ENCODE data around the gene FAM184B.
"Not testable (repeated sequence)": the region's sequence is repeated elsewhere in the genome, so short reads cannot be mapped to it uniquely, and the experiment has no call there.

Gene FAM184B

DNA sequence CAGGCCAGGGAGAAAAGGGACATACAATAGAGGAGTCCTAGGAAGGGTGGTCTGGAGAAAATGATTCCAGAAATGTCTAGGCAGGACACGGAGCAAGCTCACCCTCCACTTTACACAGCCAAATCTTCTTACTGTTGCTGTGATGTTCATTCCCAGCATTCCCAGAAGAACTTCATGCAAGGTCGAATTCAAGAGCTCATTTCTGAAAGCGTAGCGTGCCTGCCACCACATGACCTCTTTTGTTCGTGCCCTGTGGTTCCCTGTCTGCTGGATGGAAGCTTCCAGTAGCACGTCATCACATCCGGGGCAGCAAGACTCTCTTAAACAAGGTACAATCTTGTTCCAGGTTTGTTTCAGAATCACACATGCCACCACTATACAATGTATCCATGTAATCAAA lies 57.8 kb downstream of the FAM184B start:
- no peak for DNase-seq (ENCODE audit: low read depth)
- H3K4me3 ChIP-seq (ENCODE audit: low read depth, low read length), result no peak overlapping the region

GRCh38 chr4:17722356-17722700 lies 59.1 kb downstream of the FAM184B start:
- DNase-seq (ENCODE audit: low read depth), result no peak
- no peak overlapping the region for H3K4me3 ChIP-seq (ENCODE audit: low read depth, low read length)

- DNase-seq (ENCODE audit: low read depth), result peak; percentile 21
- no peak overlapping the region for H3K4me3 ChIP-seq (ENCODE audit: low read depth, low read length)
Observed at GRCh38 chr4:17721496-17722355, 59.7 kb downstream of the FAM184B start.

DNA sequence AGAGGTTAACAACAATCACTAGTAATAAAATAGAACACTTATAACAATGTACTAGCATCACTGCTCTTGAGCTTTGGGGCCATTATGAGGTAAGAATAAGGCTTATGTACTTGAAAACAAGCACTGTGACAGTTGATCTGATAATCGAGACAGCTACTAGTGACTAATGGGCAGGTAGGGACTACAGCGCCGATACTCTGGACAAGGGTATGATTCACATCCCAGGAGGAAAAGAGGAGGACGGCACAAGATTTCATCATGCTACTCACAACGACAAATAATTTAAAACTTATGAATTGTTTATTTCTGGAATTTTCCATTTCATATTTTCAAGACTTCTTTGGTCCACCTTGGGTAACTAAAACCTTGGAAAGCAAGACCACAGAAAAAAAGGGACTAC lies 62.3 kb downstream of the FAM184B start:
- H3K4me3 ChIP-seq (ENCODE audit: low read depth, low read length), result no peak overlapping the region
- DNase-seq (ENCODE audit: low read depth), result no peak

GRCh38 chr4:17718471-17718870 lies 63.0 kb downstream of the FAM184B start:
- no peak for DNase-seq (ENCODE audit: low read depth)
- H3K4me3 ChIP-seq (ENCODE audit: low read depth, low read length), result no peak overlapping the region

DNA sequence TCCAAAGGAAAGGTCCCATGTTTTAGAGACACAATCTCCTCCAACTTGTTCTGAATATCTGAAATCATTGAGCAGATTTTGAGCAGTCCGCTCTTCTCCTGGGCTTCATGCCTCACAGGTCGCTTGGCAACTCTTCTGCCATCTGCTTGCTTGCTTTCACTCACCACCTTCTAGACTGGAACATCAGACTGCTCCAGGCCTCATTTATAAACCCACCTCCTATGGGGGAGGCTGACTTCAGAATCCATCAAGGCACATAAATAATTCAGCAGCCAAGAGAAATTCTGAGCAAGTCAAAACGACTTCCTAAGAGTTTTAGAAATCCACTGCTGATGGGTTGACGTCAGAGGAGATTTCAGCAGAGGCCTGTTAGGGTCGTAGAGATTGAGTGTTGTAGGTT lies 64.1 kb downstream of the FAM184B start:
- no peak overlapping the region for H3K4me3 ChIP-seq (ENCODE audit: low read depth, low read length)
- DNase-seq (ENCODE audit: low read depth), result no peak

GRCh38 chr4:17715511-17715910 lies 65.9 kb downstream of the FAM184B start:
- no peak for DNase-seq (ENCODE audit: low read depth)
- no peak overlapping the region for H3K4me3 ChIP-seq (ENCODE audit: low read depth, low read length)

- DNase-seq (ENCODE audit: low read depth), result no peak
- H3K4me3 ChIP-seq (ENCODE audit: low read depth, low read length), result no peak overlapping the region
Observed at GRCh38 chr4:17713779-17714178, 67.6 kb downstream of the FAM184B start.

DNA sequence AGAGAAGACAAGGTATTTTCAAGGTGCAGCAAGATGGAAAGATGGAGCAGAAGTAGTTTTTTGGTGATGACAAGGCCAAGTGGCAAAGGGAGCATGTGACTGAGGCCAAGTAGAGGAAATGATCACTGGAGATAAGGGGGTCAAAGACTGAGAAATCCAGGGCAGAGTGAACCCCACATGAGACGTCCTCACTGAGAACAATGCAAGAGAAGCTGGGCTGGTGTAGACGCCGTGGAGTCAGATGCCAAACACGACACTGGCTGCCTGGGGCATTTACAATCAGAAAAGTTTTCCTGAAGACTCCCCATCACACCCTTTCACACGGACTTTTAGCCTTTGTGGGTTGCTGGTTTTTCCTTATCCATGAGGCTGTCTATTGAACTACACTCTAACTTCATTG lies 69.3 kb downstream of the FAM184B start:
- no peak overlapping the region for H3K4me3 ChIP-seq (ENCODE audit: low read depth, low read length)
- DNase-seq (ENCODE audit: low read depth), result no peak

DNA sequence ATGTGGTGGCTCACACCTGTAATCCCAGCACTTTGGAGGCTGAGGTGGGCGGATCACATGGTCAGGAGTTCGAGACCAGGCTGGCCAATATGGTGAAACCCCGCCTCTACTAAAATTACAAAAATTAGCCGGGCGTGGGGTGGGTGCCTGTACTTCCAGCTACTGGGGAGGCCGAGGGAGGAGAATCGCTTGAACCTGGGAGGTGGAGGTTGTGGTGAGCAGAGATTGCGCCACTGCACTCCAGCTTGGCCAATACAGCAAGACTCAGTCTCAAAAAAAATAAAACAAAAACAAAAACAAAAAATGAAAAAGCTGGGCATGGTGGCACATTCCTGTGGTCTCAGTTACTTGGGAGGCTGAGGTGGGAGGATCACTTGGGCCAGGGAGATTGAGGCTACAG lies 70.2 kb downstream of the FAM184B start:
- not testable (repeated sequence) for DNase-seq (ENCODE audit: low read depth); H3K4me3 ChIP-seq (ENCODE audit: low read depth, low read length)

DNA sequence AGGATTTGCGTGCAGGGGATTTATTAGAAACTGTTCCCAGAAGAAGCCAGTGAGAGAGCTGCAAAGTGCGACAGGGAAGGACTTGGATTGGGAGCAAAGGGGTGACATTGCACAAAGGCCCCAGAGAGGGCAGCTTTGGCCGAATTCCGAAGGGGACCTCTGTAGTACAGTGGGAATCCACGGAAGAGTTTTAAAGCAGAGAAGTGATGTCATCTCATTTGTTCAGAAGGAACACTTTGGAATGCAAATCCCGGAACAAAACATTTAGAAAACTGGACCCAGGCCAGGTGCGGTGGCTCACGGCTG lies 71.7 kb downstream of the FAM184B start:
- H3K4me3 ChIP-seq (ENCODE audit: low read depth, low read length), result no peak overlapping the region
- no peak for DNase-seq (ENCODE audit: low read depth)

DNA sequence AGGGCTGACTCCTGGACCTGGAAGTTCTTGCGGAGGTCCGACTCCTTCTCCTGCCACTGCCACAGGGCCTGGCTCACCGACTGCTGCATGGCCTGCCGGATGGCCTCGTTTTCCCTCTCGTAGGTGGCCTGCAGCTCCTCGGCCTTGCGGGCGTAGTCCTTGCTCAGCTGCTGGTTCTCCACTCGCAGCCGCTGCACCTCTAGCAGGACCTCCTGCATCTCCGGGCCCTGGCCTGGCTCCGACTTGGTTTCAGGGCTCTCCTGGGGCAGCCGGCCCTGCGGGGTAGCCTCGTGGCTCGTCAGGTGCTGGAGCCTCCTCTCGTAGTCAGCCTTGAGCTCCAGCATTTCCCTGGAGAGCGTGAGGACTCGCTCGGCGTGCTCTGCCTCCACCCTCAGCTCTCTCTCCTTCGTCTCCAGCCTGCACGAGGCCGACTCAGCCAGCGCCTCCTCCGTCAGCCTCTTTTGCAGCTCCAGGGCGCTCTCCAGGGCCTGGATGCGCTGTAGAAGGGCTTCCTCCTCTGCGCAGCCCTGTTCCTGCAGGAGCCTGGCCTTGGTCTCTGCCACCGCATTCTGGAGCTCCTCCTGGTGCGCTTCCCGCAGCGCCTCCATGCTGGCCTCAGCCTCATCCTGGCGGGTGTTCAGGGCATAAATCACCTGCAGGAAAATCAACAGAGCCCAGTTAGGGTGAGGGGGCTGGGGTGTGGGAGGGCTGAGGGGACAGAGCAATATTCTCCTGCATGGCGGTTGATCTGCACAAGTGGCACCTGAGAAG lies 72.2 kb downstream of the FAM184B start:
- H3K4me3 ChIP-seq (ENCODE audit: low read depth, low read length), result no peak overlapping the region
- no peak for DNase-seq (ENCODE audit: low read depth)

DNA sequence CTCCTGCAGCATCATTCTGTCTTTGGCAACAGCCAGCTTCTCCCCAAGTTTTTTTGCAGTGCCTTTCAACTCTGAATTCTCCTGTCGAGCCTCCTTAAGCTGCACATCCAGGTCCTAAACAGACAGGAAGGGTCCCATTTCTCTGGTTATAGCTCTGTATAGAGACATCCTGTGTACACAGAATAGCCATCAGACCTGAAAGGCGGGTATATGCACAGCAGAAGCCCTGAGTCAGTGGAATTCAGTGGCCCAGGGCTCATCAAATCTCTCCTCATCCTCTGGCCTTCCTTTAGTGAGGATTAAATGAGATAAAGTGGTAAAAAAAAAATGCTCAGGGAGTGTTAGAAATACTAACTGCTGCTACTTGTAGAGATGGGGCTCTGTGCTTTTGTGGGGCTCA lies 73.8 kb downstream of the FAM184B start:
- no peak overlapping the region for H3K4me3 ChIP-seq (ENCODE audit: low read depth, low read length)
- DNase-seq (ENCODE audit: low read depth), result no peak

GRCh38 chr4:17705107-17705506 lies 76.3 kb downstream of the FAM184B start:
- no peak overlapping the region for H3K4me3 ChIP-seq (ENCODE audit: low read depth, low read length)
- no peak for DNase-seq (ENCODE audit: low read depth)

GRCh38 chr4:17704020-17704650 lies 77.3 kb downstream of the FAM184B start:
- DNase-seq (ENCODE audit: low read depth), result no peak
- H3K4me3 ChIP-seq (ENCODE audit: low read depth, low read length), result no peak overlapping the region

DNA sequence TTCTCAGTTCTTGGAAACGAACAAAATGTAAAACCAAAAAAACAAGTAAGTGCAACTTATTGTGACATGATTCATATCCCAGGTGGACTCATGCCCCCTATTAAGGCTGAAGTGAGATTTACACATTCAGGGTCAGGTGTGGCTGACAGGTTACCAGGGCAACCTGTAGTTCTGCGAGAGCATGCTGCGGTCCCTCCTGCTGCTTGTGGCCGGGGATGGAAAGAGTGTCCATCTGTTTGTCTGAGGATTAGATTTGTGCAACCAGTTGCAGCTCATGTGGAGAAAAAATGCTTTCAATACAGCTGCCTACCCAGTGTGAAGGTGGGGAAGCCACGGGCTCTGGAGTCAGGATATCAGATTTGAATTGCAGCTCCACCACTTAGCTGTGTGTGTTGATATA lies 78.8 kb downstream of the FAM184B start:
- no peak for DNase-seq (ENCODE audit: low read depth)
- H3K4me3 ChIP-seq (ENCODE audit: low read depth, low read length), result no peak overlapping the region

DNA sequence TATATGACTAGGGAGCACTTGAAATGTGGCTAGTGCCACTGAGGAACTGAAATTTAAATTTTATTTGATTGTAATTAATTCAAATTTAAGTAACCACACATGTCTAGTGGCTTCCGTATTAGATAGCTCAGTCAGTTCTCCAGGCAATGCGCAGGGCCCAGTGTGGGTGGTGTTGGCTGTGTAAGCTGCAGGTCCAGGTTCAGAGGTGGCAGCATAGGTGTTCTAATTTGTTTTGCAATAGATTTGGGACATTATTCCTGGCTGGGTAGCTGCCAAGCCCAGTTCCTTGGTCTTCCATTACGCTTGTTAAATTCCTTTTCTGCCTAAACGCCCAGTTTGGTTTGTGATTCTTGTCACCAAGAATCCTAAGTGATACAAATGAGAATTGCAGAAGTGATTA lies 79.5 kb downstream of the FAM184B start:
- no peak overlapping the region for H3K4me3 ChIP-seq (ENCODE audit: low read depth, low read length)

DNA sequence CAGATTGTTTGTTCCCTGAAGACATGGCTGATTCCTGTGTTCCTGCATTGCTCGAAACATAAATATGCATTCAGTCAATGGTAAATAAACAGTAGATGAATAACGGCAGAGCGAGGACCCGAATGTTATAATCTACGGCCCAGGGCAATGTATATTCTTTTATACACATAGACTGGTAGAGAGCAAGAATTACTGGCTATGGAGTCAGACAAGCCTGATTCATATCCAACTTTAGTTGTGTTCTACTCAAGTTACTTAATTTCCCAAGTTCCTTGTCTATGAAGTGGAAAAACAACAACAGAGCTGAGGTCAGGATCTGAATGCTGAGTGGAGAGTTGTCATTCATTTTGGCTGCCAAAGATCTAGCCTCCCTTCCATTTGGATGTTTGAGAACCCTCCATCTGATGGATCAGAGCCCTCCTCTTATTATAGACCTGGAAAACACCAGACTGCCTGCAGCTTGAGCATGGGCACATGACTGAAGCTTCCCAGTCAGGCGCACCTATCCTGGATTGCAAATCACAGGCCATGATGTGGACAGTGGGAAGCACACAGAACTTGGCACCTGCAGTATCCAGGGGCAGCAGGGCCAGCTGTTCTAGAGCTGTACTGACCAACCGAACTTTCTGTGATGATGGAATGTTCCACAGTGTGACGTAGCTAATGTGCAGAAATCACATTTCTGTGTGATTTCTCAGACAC lies 80.1 kb downstream of the FAM184B start:
- no peak overlapping the region for H3K4me3 ChIP-seq (ENCODE audit: low read depth, low read length)
- DNase-seq (ENCODE audit: low read depth), result no peak

More for the DNA sequence above, 79.5 kb downstream of the FAM184B start:
- no peak for DNase-seq (ENCODE audit: low read depth)

GRCh38 chr4:17699380-17699779 lies 82.0 kb downstream of the FAM184B start:
- H3K4me3 ChIP-seq (ENCODE audit: low read depth, low read length), result no peak overlapping the region
- DNase-seq (ENCODE audit: low read depth), result no peak

DNA sequence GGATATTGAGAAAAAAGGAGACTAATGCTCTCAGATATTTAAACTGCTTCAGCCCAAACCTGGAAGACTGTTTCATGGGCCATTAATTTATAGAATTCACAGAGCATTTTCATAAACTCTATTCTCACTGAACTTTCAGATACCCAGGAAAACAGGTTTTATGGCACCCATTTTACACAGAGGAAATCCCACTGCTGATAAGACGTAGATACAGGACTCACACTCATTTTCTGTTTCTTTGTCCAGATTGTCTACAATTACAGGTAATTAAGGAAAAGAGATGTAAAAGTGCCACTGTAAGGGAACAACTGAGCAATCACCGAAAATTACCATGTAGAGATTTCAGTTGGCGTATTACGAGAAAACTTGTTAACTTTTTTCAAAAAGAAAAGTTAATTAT lies 83.3 kb downstream of the FAM184B start:
- H3K4me3 ChIP-seq (ENCODE audit: low read depth, low read length), result no peak overlapping the region
- no peak for DNase-seq (ENCODE audit: low read depth)
